WERI-Rb-1 (cell line): ENCODE data around the gene ROBO1.

Experiments used
- DNase-seq: peaks from one replicate; pipeline ENCODE4 v3.0.0-alpha.2; 2020
- H3K27ac ChIP-seq: fragments of 250-450 bp; sonication (Bioruptor Pico); 2 replicates; pipeline ENCODE4 v1.5.1; 2020; ENCODE audit warnings: mild to moderate bottlenecking, moderate library complexity
- H3K27me3 ChIP-seq: fragments of 250-450 bp; sonication (Bioruptor Pico); 2 replicates; pipeline ENCODE4 v1.5.1; 2021; ENCODE audit warnings: mild to moderate bottlenecking, low read depth, moderate library complexity; ENCODE audit not compliant: insufficient read depth, severe bottlenecking
- H3K36me3 ChIP-seq: fragments of 250-450 bp; sonication (Bioruptor Pico); 2 replicates; pipeline ENCODE4 v1.5.1; 2020; ENCODE audit warnings: mild to moderate bottlenecking, moderate library complexity
- H3K4me3 ChIP-seq: 2 replicates; pipeline ENCODE4 v1.5.1; 2011; ENCODE audit warnings: low read depth, mild to moderate bottlenecking, control low read depth, low read length
- H3K9me3 ChIP-seq: fragments of 250-450 bp; sonication (Bioruptor Pico); 2 replicates; pipeline ENCODE4 v1.5.1; 2021; ENCODE audit warnings: mild to moderate bottlenecking, moderate library complexity; ENCODE audit not compliant: severe bottlenecking
- TF ChIP-seq, protein P1 (sequence below): IDR thresholded peaks from 2 replicates; pipeline ENCODE4 v1.5.1; 2011; ENCODE audit warnings: low read depth, mild to moderate bottlenecking, control low read depth, inconsistent platforms, low read length

Gene ROBO1

DNA sequence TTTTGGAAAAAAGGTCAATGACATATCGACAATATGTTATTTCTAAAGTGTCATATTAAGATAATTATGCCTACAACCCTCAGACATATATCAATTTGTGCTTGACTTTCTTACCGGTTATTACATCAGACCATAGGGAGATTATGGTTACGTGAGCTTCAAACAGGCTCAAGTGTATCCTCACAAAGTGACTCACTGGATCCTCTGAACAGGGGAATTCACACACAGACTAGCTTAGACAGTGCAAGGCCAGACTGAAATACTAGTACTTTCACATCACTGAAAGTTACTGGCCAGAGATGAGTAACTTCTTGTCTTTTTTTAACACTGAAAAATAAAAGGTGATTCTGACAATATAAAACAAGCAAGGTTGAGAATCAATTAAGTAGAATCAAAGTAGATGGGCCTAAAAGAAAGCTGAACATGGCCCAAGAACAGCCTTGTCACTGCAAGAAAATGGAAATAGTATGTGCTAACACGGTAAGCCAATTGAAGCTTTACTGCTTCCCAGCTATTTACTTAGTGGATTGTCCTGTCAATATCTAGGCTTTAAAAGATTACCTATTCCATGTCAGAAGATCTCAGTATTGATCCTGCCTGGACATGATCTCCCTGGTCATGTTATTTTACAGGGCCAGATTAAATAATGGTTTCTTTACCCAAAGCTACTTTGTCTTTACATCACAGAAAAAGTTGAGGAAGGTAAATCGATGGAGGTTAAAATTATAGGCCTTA, 848.6 kb downstream of the ROBO1 start:
- H3K4me3 ChIP-seq, result no peak overlapping the region
- H3K9me3 ChIP-seq, result no peaks in the 10 kb centered on the region
- TF ChIP-seq, protein P1, sequence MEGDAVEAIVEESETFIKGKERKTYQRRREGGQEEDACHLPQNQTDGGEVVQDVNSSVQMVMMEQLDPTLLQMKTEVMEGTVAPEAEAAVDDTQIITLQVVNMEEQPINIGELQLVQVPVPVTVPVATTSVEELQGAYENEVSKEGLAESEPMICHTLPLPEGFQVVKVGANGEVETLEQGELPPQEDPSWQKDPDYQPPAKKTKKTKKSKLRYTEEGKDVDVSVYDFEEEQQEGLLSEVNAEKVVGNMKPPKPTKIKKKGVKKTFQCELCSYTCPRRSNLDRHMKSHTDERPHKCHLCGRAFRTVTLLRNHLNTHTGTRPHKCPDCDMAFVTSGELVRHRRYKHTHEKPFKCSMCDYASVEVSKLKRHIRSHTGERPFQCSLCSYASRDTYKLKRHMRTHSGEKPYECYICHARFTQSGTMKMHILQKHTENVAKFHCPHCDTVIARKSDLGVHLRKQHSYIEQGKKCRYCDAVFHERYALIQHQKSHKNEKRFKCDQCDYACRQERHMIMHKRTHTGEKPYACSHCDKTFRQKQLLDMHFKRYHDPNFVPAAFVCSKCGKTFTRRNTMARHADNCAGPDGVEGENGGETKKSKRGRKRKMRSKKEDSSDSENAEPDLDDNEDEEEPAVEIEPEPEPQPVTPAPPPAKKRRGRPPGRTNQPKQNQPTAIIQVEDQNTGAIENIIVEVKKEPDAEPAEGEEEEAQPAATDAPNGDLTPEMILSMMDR, result no peak
- DNase-seq, result no peak
- H3K36me3 ChIP-seq, result no peaks in the 10 kb centered on the region
- H3K27ac ChIP-seq, result peak overlapping the region; percentile 56
- H3K27me3 ChIP-seq, result no peaks in the 10 kb centered on the region

DNA sequence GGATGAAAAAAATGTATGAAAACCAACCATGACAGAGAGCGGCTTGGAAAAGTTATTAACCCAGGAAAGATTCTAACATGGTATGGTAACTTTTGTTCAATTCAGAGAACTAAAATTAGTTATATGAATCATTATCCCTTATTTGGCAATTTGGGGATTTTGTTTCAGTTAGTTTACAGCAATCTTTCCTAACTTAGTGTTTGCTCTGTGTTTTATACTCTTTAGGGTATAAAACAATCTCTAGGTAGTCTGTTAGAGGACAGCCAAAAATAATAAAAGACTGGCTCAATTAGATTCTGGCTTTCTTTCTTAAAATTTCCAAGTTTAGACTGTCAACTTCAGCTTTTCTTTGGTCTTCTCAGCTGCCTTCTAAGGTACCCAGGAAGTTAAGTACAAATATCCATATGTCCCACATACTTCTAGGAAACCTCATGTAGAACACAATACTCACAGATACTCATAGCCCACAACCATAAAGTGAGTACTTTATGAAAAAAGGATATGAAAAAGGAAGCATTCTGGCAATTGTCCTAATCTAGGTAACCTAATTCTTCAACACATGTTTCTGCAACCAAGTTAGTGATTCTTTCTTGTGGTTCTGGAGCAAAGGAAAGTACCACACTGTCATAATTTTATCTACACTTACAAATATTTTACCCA, 849.3 kb downstream of the ROBO1 start:
- H3K9me3 ChIP-seq, result no peaks in the 10 kb centered on the region
- no peaks in the 10 kb centered on the region for H3K27me3 ChIP-seq
- peak overlapping the region; percentile 56 for H3K27ac ChIP-seq
- H3K36me3 ChIP-seq, result no peaks in the 10 kb centered on the region
- TF ChIP-seq, protein P1, result no peak
- DNase-seq, result no peak
- H3K4me3 ChIP-seq, result no peak overlapping the region

DNA sequence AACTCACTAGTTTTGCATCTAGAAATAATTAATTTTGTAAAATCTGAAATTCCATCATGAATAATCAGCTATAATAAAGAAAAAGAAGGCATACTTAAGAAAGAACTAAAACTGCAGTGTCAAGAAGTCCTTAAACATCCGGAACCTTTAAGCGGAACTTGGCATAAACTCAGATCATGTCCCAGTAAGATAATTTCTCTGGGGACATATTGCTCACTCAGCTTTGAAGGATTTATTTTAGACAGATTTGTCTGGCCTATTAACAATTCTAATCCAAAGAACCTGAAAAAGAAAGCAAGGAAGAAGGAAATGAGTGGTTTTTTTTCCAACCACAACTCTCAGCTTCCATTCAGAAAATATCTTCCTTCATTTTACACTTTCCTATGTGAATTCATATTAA, 850.3 kb downstream of the ROBO1 start:
- Histone ChIP-seq H3K27ac (peak overlapping the region; percentile 56), H3K27me3 (no peaks in the 10 kb centered on the region), H3K4me3 (no peak overlapping the region), H3K9me3 (no peaks in the 10 kb centered on the region), H3K36me3 (no peaks in the 10 kb centered on the region)
- TF ChIP-seq, protein P1, result no peak
- no peak for DNase-seq

DNA sequence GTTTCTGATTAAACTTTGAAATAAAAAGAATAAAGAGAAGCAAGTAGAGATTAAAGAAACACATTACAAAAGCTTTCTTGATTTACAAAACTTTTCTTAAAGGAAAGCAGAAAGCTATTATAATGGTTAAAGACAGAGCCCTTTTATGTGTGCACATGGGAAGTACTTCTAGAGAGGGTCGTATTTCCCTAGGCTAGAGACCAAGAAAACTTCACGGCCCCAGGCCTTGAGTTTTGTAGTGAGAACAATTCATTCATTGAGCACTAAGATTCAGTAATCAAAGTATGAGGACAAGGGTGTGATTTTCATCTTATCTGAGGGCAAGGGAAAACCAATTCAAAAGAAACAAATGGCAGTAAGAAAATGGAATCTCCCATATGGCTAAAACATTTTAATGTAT, 854.1 kb downstream of the ROBO1 start:
- Histone ChIP-seq H3K27ac (peak overlapping the region; percentile 28; the same call in 1 of the 2 replicates), H3K9me3 (no peaks in the 10 kb centered on the region), H3K27me3 (no peaks in the 10 kb centered on the region), H3K36me3 (no peaks in the 10 kb centered on the region), H3K4me3 (no peak overlapping the region)
- TF ChIP-seq, protein P1, result no peak
- DNase-seq, result no peak

DNA sequence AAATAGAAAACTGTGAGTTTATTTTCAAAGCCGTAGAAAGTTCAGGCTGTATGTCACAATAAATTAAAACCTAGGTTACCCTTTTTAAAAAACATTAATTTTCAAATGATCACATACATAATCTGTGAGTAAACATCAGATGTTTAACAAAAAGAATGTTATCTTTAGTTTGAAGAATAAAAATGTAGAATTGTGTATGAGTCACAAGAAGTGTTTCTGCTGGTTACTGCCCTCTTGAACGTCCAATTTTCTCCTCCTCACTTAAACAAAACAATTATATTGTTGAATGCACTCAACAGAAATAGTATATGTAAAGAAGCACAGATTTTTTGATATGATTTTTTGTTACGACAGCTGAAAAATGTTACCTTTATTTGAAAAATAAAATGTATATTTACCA, 855.1 kb downstream of the ROBO1 start:
- H3K27ac ChIP-seq, result peak overlapping the region; percentile 81
- H3K4me3 ChIP-seq, result no peak overlapping the region
- no peaks in the 10 kb centered on the region for H3K36me3 ChIP-seq
- no peaks in the 10 kb centered on the region for H3K9me3 ChIP-seq
- no peak for DNase-seq
- no peaks in the 10 kb centered on the region for H3K27me3 ChIP-seq
- TF ChIP-seq, protein P1, result no peak
